ENCODE measurements around the gene CYBA.

DNA sequence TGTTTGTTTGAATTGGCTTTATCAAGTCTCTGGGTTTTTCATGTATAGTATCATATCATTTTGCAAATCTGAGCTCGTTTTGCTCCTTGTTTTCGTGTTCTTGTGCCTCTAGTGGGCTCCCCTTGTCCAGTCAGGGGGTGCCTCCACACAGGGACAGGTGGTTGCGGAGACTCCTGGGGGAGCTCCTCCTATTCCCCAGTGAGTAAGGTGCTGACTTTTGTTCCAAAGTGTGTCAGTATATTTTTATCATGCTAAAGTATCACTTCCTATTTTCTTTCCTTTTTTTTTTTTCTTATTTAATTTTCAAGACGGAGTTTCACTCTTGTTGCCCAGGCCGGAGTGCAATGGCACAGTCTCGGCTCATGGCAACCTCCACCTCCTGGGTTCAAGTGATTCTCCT is 42.8 kb downstream of the CYBA start:
- TF ChIP-seq, protein P1, sequence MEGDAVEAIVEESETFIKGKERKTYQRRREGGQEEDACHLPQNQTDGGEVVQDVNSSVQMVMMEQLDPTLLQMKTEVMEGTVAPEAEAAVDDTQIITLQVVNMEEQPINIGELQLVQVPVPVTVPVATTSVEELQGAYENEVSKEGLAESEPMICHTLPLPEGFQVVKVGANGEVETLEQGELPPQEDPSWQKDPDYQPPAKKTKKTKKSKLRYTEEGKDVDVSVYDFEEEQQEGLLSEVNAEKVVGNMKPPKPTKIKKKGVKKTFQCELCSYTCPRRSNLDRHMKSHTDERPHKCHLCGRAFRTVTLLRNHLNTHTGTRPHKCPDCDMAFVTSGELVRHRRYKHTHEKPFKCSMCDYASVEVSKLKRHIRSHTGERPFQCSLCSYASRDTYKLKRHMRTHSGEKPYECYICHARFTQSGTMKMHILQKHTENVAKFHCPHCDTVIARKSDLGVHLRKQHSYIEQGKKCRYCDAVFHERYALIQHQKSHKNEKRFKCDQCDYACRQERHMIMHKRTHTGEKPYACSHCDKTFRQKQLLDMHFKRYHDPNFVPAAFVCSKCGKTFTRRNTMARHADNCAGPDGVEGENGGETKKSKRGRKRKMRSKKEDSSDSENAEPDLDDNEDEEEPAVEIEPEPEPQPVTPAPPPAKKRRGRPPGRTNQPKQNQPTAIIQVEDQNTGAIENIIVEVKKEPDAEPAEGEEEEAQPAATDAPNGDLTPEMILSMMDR (IDR thresholded peaks at IDR 0.05) = no peak
- TF ChIP-seq POLR2A (IDR thresholded peaks at IDR 0.05) = no peak
